ENCODE measurements around the gene PRKCG.
"Not testable (repeated sequence)": the region's sequence is repeated elsewhere in the genome, so short reads cannot be mapped to it uniquely, and the experiment has no call there.

PRKCG gene

DNA sequence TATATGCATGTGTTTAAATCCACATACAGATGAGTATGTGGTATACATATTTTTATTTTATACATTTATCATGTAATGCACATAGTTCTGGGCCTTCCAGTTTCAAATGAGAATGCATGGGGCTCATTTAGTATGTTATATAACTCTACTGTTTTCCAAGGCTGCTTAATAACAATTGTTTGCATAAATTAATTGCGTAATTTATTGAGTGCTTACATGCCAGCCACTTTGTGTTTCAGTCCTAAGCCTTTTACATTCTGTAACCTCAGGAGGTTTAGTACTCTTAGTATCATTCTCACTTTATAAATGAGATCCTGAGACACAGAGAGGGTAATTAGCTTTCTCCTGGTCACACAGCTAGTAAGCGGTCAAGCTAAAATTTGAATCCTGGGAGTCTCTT, 64.0 kb downstream of the PRKCG start:
- no peak for DNase-seq

DNA sequence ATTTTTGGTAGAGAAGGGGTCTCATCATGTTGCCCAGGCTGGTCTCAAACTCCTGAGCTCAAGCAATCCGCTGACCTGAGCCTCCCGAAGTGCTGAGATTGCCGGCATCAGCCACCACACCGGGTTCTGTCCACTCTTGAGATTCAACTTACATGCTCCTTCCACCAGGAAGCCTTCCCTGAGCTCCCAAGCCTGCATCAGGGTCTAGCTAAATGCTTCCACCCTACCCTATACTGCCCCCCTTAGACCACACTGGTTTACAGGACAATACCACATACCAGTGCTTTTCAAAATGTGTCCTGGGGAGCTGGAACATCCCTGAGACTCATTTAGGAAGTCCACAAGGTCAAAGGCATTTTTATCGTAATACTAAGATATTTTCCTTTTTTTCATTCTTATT, 65.6 kb downstream of the PRKCG start:
- DNase-seq: no peak

DNA sequence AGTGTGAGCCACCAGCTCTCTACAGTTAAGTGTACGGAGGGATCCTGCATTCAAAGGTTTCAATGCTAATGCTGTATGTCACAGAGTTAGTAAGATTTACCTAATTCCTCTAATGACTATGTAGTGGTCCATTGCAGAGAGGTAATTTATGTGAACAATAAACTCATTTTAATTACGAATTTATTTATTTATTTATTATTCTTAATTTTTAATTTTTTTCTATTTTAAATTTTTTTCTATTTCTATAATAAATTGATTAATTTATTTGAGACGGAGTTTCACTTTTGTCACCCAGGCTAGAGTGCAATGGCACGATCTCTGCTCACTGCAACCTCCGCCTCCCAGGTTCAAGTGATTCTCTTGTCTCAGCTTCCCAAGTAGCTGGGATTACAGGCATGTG, 66.6 kb downstream of the PRKCG start:
- not testable (repeated sequence) for DNase-seq

DNA sequence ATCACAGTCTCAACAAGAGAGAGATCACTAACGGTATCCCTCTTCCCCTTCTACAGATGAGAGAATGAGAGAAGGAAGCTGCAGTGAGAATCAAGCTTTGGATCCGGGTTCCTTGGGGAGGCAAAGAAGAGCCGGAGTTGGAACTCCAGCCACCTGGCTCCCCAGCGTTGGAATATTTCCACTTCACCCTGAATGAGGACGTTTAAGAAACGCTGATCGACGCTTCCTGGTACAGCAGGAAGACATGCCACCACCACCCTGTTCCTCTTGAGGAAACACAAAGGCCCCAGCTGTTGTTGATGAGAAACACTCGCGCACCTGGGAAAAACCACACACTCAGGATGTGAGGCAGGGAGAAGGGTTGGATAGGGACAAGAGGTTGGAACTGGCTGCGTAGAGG, 69.4 kb downstream of the PRKCG start:
- no peak for DNase-seq

DNA sequence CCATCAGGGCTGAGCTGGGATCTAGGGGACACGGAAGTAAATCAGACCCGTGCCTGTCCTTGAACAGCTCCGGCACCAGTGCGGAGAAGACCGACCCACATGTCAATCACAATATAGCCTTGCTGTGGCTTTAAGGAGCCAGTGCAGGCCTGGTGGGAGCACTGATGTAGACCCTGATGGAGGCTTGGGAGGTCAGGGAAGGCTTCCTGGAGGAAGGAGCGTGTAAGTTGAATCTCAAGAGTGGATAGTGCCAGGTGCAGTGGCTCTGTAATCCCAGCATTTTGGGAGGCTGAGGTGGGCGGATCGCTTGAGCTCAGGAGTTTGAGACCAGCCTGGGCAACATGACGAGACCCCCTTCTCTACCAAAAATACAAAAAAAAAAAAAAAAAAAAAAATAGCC, 70.0 kb downstream of the PRKCG start:
- DNase-seq: no peak

DNA sequence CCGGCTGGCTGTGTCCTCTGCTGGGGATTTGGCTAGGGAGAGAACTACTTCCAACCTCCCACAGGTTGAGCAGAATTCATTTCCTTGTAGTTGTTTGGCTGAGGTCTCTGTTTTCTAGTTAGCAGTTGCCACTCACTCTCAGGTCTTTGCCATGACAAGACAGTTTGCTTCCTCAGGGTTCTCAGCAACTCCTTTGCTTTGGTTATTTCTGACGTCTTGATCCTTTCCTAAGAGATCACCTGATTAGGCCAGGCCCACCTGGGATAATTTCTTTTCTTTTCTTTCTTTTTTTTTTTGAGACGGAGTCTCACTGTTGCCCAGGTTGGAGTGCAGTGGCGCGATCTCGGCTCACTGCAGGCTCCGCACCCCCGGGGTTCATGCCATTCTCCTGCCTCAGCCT, 71.4 kb downstream of the PRKCG start:
- DNase-seq: no peak

Measured in stimulated activated CD8-positive, alpha-beta memory T cell treated with anti-CD3 and anti-CD28 coated beads, Interleukin-4, amount 100 ng/mL, for 48 hours (primary cell).